Adrenal gland (tissue), 12 donors: ENCODE results near the gene GGN. TPM values are rescaled to one million over a fixed set of nuclear protein-coding genes. Genes with fewer than 3 reads are reported as not detected.

Experiments
- DNase-seq, 7 donors: peaks; one replicate each; pipeline ENCODE4 v3.0.0-alpha.2; 2019 to 2020
- H3K27ac ChIP-seq, 5 donors: fragments of 200-600 bp; sonication (generic) in 4 of 5; 1 replicate in 3 of 5; 2 replicates in 2 of 5; pipeline versions ENCODE4 v1.5.1 to v1.8.0; 2016 to 2020; ENCODE audit warnings: mild to moderate bottlenecking in 1 of 5
- H3K27me3 ChIP-seq: fragments of 200-600 bp; 2 replicates; pipeline ENCODE4 v1.8.0; 2021
- H3K36me3 ChIP-seq, 2 donors: fragments of 200-600 bp; replicated peaks in 1 of 2; 1 replicate in 1 of 2; 2 replicates in 1 of 2; pipeline versions ENCODE4 v1.5.1 to v1.8.0; 2018 to 2022
- H3K4me1 ChIP-seq, 2 donors: fragments of 200-600 bp; replicated peaks in 1 of 2; 1 replicate in 1 of 2; 2 replicates in 1 of 2; pipeline versions ENCODE4 v1.5.1 to v1.8.0; 2018 to 2021
- H3K4me3 ChIP-seq, 4 donors: fragments of 200-600 bp; sonication (generic) in 3 of 4; one replicate each; pipeline ENCODE4 v1.5.1; 2016 to 2018
- H3K9me3 ChIP-seq, 3 donors: fragments of 200-600 bp; sonication (generic) in 1 of 3; replicated peaks in 1 of 3; 1 replicate in 2 of 3; 2 replicates in 1 of 3; pipeline versions ENCODE4 v1.5.1 to v1.8.0; 2016 to 2021
- POLR2A ChIP-seq, 2 donors: fragments of 450-650 bp; IDR thresholded peaks; one replicate each; pipeline ENCODE4 v1.6.1; 2017; ENCODE audit warnings: antibody characterized with exemption in 2 of 2, mild to moderate bottlenecking in 2 of 2, moderate library complexity in 1 of 2
- WGBS, 4 donors: extraction: QIAGEN DNeasy Blood & Tissue Kit in 2 of 4; methylation state at CpG; one replicate each; pipeline versions ENCODE4 v1.1.5 to v1.1.7; 2013 to 2017; 5-methylcytosine and 5-hydroxymethylcytosine counted together
- intact Hi-C, 2 donors: fragments of 100-400 bp; cut with DNase I; formaldehyde crosslinking; loops; one replicate each; pipeline versions ENCODE4 v1.14.1 to v1.15.0; 2022 to 2023
- polyA plus RNA-seq, 3 donors: library from polyadenylated mRNA; stranded (reverse); fragments of 200-250 nt in 2 of 3; fragments of 350-450 nt in 1 of 3; fragmentation: Illumina TruSeq in 1 of 3; extraction: RNeasy Lipid Tissue Mini Kit (QIAGEN cat#74804) in 1 of 3; gene quantifications; one replicate each; pipeline ENCODE4 v1.2.3, GENCODE V29; 2013 to 2014
- total RNA-seq, 9 donors: library from RNA; depleted of rRNA in 4 of 9; stranded (reverse); fragments of >200 nt in 4 of 9; fragments of 120-200 nt in 1 of 9; fragmentation: NEBNext Ultra II Directional in 1 of 9; extraction: Animal tissue kit (Norgen Biotek cat#: 25700) in 1 of 9; gene quantifications; one replicate each; pipeline versions ENCODE4 v1.1.0 to v1.2.4, GENCODE V29; 2013 to 2023
- TF ChIP-seq, protein P1 (sequence below), 6 experiments: fragments of 450-650 bp in 4 of 6; fragments of 200-600 bp in 2 of 6; sonication (generic) in 1 of 6; IDR thresholded peaks; 1 replicate in 5 of 6; 2 replicates in 1 of 6; pipeline versions ENCODE4 v1.5.1 to v1.8.0; 2016 to 2021; ENCODE audit warnings: antibody characterized with exemption in 6 of 6, mild to moderate bottlenecking in 2 of 6, moderate library complexity in 1 of 6
- donor health status: healthy with polysubstance abuse.
- donor health status: Bipolar disorder and iron deficiency.
- donor health status: DM: yes; HTN: yes; CAD: no.
- donor health status: DM: no; HTN: no; CAD: no.
- donor health status: DM: no; HTN: no; CAD: no.
- donor health status: DM: yes; HTN: yes; CAD: no.

The GGN gene
- total and polyA plus RNA-seq, 12 donors = 0.57 to 1.6 (median 0.85) TPM; not detected in 4

DNA sequence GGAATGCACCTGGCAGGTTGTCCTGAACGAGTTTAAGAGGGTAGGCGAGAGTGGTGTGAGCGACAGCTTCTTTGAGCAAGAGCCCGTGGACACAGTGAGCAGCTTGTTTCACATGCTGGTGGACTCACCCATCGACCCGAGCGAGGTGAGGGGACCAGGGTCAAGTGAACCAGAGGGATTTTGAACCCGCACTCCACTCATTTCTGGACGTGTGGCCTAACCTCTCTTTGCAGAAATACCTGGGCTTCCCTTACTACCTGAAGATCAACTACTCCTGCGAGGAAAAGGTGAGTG is 50.5 kb downstream of the GGN start:
- no peaks in the 10 kb centered on the region for H3K36me3 ChIP-seq
- 56 to 69% (median 58%) methylated on average over 8 to 10 of the region's 10 CpGs for WGBS, 4 donors

DNA sequence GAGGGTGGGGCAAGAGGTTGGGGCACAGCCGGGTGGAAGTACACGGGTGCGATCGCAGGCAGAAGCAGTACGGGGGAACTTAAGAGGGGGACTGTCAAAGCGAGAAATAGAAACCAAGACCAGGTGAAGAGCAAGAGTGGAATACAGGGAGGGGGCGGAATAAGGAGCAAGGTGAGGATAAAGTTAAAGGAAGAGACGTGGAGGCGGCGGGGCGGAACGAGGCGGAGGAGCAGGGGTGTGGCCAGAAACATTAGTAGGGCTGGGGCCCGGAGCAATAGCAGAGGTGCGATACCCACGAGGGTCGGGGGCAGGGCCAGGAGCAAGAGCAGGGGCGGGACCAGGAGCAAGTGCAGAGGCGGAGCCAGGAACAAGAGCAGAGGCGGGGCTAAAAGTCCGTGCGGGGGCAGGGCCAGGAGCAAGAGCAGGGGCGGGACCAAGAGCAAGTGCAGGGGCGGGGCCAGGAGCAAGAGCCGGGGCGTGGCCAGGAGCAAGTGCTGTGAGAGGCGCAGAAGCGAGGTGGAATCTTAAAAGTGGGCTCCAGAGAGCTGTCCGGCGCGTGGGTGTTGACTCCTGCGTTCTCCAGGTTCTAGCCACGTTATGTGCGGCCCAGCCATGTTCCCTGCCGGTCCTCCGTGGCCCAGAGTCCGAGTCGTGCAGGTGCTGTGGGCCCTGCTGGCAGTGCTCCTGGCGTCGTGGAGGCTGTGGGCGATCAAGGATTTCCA is 51.0 kb downstream of the GGN start:
- DNase-seq = peak; percentile 94 to 98 (median 97)
- TF ChIP-seq, protein P1, sequence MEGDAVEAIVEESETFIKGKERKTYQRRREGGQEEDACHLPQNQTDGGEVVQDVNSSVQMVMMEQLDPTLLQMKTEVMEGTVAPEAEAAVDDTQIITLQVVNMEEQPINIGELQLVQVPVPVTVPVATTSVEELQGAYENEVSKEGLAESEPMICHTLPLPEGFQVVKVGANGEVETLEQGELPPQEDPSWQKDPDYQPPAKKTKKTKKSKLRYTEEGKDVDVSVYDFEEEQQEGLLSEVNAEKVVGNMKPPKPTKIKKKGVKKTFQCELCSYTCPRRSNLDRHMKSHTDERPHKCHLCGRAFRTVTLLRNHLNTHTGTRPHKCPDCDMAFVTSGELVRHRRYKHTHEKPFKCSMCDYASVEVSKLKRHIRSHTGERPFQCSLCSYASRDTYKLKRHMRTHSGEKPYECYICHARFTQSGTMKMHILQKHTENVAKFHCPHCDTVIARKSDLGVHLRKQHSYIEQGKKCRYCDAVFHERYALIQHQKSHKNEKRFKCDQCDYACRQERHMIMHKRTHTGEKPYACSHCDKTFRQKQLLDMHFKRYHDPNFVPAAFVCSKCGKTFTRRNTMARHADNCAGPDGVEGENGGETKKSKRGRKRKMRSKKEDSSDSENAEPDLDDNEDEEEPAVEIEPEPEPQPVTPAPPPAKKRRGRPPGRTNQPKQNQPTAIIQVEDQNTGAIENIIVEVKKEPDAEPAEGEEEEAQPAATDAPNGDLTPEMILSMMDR (IDR thresholded peaks at IDR 0.05) = no peak
- TF ChIP-seq POLR2A (IDR thresholded peaks at IDR 0.05) = no peak
- Histone ChIP-seq H3K4me3 (peak overlapping the region; percentile 32 to 89 (median 62)), H3K4me1 (peaks cover 0 to 5% of the 10 kb centered on the region in 2 donors), H3K9me3 (no peaks in the 10 kb centered on the region), H3K36me3 (no peaks in the 10 kb centered on the region), H3K27ac (peak overlapping the region; percentile 81 to 97 (median 94)), H3K27me3 (no peaks in the 10 kb centered on the region)
- intact Hi-C loops = loop anchor here in 1 of 2 donors (5.0 kb wide), 1 partner anchor 36 kb away; the partner anchor contains the start of gene PSMD8
- 1 to 4% (median 2%) methylated on average over 27 to 41 of the region's 41 CpGs for WGBS, 4 donors

More for the DNA sequence above, 50.5 kb downstream of the GGN start:
- H3K4me3 ChIP-seq = peak overlapping the region in 2 of 4 donors; percentile 64 to 89
- peak overlapping the region in 3 of 5 donors; percentile 94 to 97 (median 95) for H3K27ac ChIP-seq
- intact Hi-C loops = loop anchor here in 1 of 2 donors (5.0 kb wide), 1 partner anchor 35 kb away; the partner anchor contains the start of gene PSMD8
- TF ChIP-seq, protein P1 (IDR thresholded peaks at IDR 0.05) = no peak
- TF ChIP-seq POLR2A (IDR thresholded peaks at IDR 0.05) = no peak
- no peaks in the 10 kb centered on the region for H3K9me3 ChIP-seq
- no peak for DNase-seq
- peaks cover 0 to 5% of the 10 kb centered on the region in 2 donors for H3K4me1 ChIP-seq
- H3K27me3 ChIP-seq = no peaks in the 10 kb centered on the region

DNA sequence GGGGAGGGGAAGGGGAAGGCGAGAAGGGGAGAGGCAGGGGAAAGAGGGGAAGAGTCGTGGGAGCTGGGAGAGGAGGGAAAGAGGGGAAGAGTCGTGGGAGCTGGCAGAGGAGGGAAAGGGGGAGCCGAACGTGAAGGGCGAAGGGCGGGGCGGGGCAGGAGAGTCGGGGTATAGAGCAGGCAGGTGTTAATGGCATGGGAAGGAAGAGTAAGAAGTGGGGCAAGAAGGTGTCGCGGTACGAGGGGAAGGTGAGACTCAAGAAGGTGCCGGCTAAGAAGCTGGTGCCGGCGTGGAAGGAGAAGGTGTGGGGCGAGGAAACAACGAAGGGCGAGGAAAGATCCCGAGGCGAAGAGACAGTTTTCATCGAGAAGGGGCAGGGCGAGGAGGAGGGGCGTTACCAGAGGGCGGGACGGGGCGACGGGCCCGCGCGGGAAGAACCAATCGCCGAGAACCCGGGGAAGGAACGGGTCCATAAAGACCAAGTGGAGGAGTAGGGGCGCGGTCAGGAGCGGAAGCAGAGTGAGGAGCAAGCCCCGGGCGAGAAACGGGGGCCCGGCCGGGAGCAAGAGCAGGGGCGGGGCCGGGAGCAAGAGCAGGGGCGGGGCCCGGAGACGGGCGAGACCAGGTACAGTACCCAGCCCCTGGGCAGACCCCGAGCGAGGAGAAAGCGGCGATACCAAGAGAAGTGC is 51.7 kb downstream of the GGN start:
- no peaks in the 10 kb centered on the region for H3K9me3 ChIP-seq
- TF ChIP-seq POLR2A (IDR thresholded peaks at IDR 0.05) = peak in 1 of 2 donors; percentile 67
- TF ChIP-seq, protein P1 (IDR thresholded peaks at IDR 0.05) = no peak
- peak; percentile 94 to 99 (median 98) for DNase-seq
- H3K27ac ChIP-seq = peak overlapping the region; percentile 81 to 97 (median 94)
- intact Hi-C loops = loop anchor here in 1 of 2 donors (2.0 to 5.0 kb wide), 2 partner anchors 36 to 103 kb away; partner anchors contain the start of gene PSMD8
- no peaks in the 10 kb centered on the region for H3K27me3 ChIP-seq
- 0 to 1% (median 0%) methylated on average over 44 to 52 of the region's 52 CpGs for WGBS, 4 donors
- H3K4me1 ChIP-seq = peaks cover 0 to 5% of the 10 kb centered on the region in 2 donors
- no peaks in the 10 kb centered on the region for H3K36me3 ChIP-seq
- H3K4me3 ChIP-seq = peak overlapping the region; percentile 32 to 89 (median 62)

Other genes starting within 250 kb of the GGN start
- 1 to 10 TPM in 1 of 9 donors, under 1 TPM in 3, not detected in 5; 0.37 to 1.3 (median 0.75) TPM for gene DPF1, start 163.8 kb downstream of the GGN start, total RNA-seq
- under 1 TPM; 0.17 to 0.97 (median 0.40) TPM for gene DPF1, start 163.8 kb downstream of the GGN start, polyA plus RNA-seq
- gene PPP1R14A, start 131.7 kb downstream of the GGN start, total RNA-seq = 100 to 1,000 TPM in 7 of 9 donors, 10 to 100 TPM in 1, 1 to 10 TPM in 1; 9.5 to 250 (median 144) TPM
- gene PPP1R14A, start 131.7 kb downstream of the GGN start, polyA plus RNA-seq = 100 to 1,000 TPM in 2 of 3 donors, 10 to 100 TPM in 1; 14.8 to 366 (median 340) TPM
- gene SPINT2, start 123.5 kb downstream of the GGN start, total RNA-seq = 100 to 1,000 TPM in 1 of 9 donors, 10 to 100 TPM in 8; 38.1 to 233 (median 75.6) TPM
- 10 to 100 TPM; 33.4 to 44.0 (median 33.8) TPM for gene SPINT2, start 123.5 kb downstream of the GGN start, polyA plus RNA-seq
- gene C19orf33, start 83.8 kb downstream of the GGN start, total RNA-seq = 1 to 10 TPM in 6 of 9 donors, under 1 TPM in 1, not detected in 2; 0.88 to 7.6 (median 2.9) TPM
- gene C19orf33, start 83.8 kb downstream of the GGN start, polyA plus RNA-seq = 10 to 100 TPM in 2 of 3 donors, not detected in 1; 33.7 to 46.2 TPM
- gene YIF1B, start 72.1 kb downstream of the GGN start, total RNA-seq = 10 to 100 TPM; 31.0 to 57.0 (median 37.8) TPM
- 10 to 100 TPM; 23.5 to 53.0 (median 42.1) TPM for gene YIF1B, start 72.1 kb downstream of the GGN start, polyA plus RNA-seq
- gene KCNK6, start 68.2 kb downstream of the GGN start, total RNA-seq = 1 to 10 TPM; 1.2 to 5.4 (median 4.1) TPM
- 1 to 10 TPM; 2.2 to 6.0 (median 2.7) TPM for gene KCNK6, start 68.2 kb downstream of the GGN start, polyA plus RNA-seq
- gene CATSPERG, start 52.2 kb downstream of the GGN start, total RNA-seq = 1 to 10 TPM in 8 of 9 donors, under 1 TPM in 1; 0.30 to 8.8 (median 2.8) TPM
- 1 to 10 TPM; 1.5 to 3.7 (median 2.1) TPM for gene CATSPERG, start 52.2 kb downstream of the GGN start, polyA plus RNA-seq
- 100 to 1,000 TPM; 121 to 330 (median 211) TPM for gene PSMD8, start 13.5 kb downstream of the GGN start, total RNA-seq
- 100 to 1,000 TPM in 1 of 3 donors, 10 to 100 TPM in 2; 53.1 to 268 (median 64.5) TPM for gene PSMD8, start 13.5 kb downstream of the GGN start, polyA plus RNA-seq
- gene SPRED3, start 663 bp upstream of the GGN start, total RNA-seq = 1 to 10 TPM in 3 of 9 donors, under 1 TPM in 5, not detected in 1; 0.06 to 3.3 (median 0.45) TPM
- 1 to 10 TPM; 1.4 TPM for gene SPRED3, start 663 bp upstream of the GGN start, polyA plus RNA-seq
- 10 to 100 TPM in 8 of 9 donors, 1 to 10 TPM in 1; 7.2 to 33.5 (median 16.6) TPM for gene FAM98C, start 15.1 kb upstream of the GGN start, total RNA-seq
- 10 to 100 TPM in 2 of 3 donors, 1 to 10 TPM in 1; 5.3 to 25.7 (median 20.8) TPM for gene FAM98C, start 15.1 kb upstream of the GGN start, polyA plus RNA-seq
- gene RASGRP4, start 38.2 kb upstream of the GGN start, total RNA-seq = 1 to 10 TPM in 8 of 9 donors, under 1 TPM in 1; 0.22 to 10.0 (median 4.2) TPM
- 1 to 10 TPM; 1.3 to 4.5 (median 2.7) TPM for gene RASGRP4, start 38.2 kb upstream of the GGN start, polyA plus RNA-seq
- 1 to 10 TPM in 8 of 9 donors, under 1 TPM in 1; 0.90 to 10.0 (median 3.3) TPM for gene RYR1, start 45.7 kb upstream of the GGN start, total RNA-seq
- gene RYR1, start 45.7 kb upstream of the GGN start, polyA plus RNA-seq = 1 to 10 TPM; 1.2 to 7.2 (median 2.0) TPM
- 1 to 10 TPM; 1.1 to 7.9 (median 4.0) TPM for gene MAP4K1, start 229.9 kb upstream of the GGN start, total RNA-seq
- 10 to 100 TPM in 1 of 3 donors, 1 to 10 TPM in 2; 1.2 to 12.5 (median 6.8) TPM for gene MAP4K1, start 229.9 kb upstream of the GGN start, polyA plus RNA-seq
- gene EIF3K, start 231.2 kb upstream of the GGN start, total RNA-seq = 100 to 1,000 TPM; 196 to 537 (median 278) TPM
- gene EIF3K, start 231.2 kb upstream of the GGN start, polyA plus RNA-seq = 100 to 1,000 TPM; 177 to 292 (median 216) TPM